Adipose tissue (tissue), 3 donors: Measurements from ENCODE around the gene ZNF467. TPM values are rescaled to one million over a fixed set of nuclear protein-coding genes. Genes with fewer than 3 reads are reported as not detected.

ENCODE experiments used
- H3K27ac ChIP-seq: one replicate; pipeline ENCODE4 v1.5.1; 2013; ENCODE audit warnings: low read depth, low read length
- WGBS, 3 donors: extraction: QIAGEN DNeasy Blood & Tissue Kit; methylation state at CpG; one replicate each; pipeline ENCODE4 v1.1.7; 2013; 5-methylcytosine and 5-hydroxymethylcytosine counted together
- polyA plus RNA-seq, 3 donors: library from polyadenylated mRNA; stranded (reverse); fragments of 200-250 nt; gene quantifications; one replicate each; pipeline ENCODE4 v1.2.3, GENCODE V29; 2013
- donor health status: healthy with polysubstance abuse.
- donor health status: Bipolar disorder and iron deficiency.
- donor health status: healthy.

Gene ZNF467
- polyA plus RNA-seq, 3 donors: 6.2 to 17.1 (median 16.9) TPM

DNA sequence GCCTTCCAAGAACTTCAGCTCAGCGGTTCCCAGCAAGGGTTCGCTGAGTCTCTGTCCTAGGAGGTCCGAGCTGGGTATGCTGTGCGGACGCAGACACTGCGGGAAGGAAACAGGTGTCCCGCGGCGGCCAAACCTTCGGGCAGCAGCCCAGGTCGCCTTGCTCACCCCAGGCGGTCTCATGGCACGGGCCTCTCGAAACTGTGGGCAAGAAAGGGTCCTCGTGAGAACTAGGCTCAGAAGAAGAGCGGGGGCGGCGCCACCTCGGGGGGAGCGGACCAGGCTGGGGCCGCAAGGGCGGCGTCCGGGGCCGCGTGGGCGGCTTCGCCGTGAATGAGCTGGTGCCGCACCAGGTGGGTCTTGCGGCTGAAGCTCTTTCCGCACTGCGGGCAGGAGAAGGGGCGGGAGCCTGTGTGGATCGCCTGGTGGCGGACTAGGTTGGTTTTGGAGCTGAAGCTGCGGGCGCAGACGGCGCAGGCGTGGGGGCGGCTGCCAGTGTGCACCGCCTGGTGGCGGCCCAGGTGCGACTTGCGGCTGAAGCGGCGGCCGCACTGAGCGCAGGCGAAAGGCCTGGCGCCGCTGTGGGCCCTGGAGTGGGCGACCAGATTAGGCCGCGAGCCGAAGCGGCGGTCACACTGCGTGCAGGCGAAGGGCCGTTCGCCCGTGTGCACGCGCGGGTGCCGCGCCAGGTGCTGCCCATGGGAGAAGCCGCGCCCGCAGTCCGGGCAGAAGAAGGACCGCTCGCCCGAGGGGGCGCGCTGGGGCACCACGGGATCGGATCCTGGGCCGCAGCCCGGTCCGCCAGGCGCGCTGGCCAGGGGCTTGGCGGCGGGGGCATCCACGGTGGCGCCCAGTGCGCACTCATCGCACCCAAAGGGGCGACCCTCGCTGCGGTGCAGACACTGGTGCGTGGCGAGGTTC, 8.6 kb downstream of the ZNF467 start:
- H3K27ac ChIP-seq: no peak overlapping the region
- 84 to 91% (median 90%) methylated on average over 95 to 96 of the region's 96 CpGs for WGBS, 3 donors

DNA sequence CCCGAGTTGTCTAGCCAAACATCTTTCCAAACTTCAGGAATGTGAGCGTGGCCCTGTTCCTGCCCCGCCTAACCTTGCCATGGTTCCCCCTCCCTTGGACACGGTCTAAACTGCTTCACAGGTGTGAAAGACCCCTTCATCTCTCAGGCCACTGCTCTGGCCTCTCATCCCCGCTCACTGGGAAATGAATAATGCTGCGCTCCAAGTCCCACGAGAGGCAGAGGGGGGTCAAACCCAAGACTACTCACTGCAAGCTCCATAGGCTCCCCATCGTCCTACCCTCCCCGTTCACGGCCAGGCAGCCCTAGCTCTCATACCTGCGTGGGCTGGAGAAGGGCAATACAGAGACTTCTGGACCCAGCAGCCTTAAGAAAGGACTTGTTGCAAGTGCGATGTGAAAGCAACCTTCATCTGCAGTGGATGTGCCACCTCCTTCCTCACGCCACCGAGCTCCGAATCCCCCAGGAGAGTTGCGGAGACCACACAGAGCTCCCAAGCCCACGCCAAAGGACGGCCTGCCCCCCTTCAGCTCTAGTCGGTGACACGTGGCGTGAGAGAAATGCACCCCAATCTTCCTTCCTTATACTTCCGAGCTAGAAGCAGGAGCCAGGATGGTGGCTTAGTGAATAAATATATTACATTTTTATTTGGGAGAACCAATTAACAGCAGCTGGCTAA, 9.7 kb downstream of the ZNF467 start:
- WGBS, 3 donors: 88 to 92% (median 88%) methylated on average over 22 of the region's 22 CpGs
- no peak overlapping the region for H3K27ac ChIP-seq

DNA sequence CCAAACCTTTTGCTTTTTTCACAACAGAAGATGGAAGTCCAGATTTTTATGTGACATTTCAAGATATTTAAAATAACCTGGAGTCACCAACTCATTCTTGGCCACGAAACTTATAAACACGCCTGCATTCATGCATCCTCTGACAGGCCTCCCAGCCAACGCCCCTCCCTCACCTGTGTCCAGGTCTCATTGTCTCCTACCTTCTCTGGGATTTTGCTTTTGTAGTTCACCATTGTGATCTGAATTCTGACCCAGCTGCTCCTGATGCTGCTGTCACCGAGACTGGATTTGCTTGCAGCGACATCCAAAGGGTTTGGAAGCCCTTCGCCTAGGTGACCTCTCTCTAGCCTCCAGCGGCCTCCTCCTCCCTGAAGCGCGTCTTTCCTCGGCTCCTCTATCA, 10.8 kb downstream of the ZNF467 start:
- WGBS, 3 donors: 88 to 91% (median 89%) methylated on average over 10 of the region's 10 CpGs
- H3K27ac ChIP-seq: no peak overlapping the region

DNA sequence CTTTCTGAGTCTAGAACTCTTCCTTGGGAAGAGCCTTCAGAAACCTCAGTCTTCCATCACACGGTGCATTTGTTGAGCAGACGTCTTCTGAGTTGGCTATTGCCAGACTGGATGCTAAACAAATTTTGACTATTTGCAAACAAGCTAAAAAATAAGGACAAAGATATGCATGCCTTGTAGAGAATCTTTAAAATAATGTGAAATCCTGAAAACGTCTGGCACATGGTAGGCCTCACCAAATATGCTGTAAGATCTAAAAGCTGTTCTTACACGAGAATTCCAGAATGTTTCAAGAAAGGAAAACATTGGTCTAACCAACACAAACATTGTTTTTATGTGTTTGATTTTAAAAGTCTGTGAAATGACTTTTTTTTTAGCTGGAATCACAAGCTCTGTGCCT, 11.3 kb downstream of the ZNF467 start:
- WGBS, 3 donors: 74 to 87% (median 81%) methylated on average over 4 of the region's 4 CpGs
- no peak overlapping the region for H3K27ac ChIP-seq

DNA sequence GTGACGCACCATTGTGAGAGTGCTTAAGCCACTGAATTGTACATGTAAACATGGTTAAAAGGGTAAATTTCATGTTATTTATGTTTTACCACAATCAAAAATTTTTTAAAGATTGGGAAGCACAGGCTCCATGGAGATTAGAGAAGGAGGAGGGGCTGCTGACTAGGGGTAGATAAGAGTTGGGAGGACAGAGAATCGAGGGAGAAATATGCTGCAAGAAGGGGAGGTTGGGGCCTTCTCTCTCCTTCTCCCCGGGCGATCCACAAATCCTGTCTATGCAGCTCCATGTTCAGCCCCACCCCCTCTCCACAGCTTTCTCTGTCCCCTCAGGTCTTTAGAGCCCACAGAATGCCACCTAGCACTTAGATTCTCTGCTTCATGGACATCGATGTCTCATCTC, 12.1 kb downstream of the ZNF467 start:
- WGBS, 3 donors: 70 to 80% (median 79%) methylated on average over 5 of the region's 5 CpGs
- no peak overlapping the region for H3K27ac ChIP-seq

DNA sequence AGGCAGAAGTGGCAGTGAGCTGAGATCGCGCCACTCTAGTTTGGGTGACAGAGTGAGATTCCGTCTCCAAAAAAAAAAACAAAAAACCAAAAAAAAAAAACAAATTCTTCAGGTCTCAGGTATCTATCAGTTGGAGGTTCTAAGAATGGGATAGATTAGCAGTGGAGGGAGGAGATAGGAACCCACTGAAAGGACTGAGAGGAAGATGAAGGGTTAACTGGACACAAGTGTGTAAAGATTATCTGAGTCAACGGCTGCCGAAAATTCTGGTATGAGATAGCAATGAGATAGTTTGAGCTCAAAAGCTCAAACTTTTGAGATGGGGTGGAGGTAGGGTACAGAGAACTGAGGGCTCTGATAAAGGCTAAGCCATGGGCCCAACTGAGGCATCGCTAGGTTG, 12.8 kb downstream of the ZNF467 start:
- 74 to 86% (median 85%) methylated on average over 6 of the region's 6 CpGs for WGBS, 3 donors
- H3K27ac ChIP-seq: no peak overlapping the region

DNA sequence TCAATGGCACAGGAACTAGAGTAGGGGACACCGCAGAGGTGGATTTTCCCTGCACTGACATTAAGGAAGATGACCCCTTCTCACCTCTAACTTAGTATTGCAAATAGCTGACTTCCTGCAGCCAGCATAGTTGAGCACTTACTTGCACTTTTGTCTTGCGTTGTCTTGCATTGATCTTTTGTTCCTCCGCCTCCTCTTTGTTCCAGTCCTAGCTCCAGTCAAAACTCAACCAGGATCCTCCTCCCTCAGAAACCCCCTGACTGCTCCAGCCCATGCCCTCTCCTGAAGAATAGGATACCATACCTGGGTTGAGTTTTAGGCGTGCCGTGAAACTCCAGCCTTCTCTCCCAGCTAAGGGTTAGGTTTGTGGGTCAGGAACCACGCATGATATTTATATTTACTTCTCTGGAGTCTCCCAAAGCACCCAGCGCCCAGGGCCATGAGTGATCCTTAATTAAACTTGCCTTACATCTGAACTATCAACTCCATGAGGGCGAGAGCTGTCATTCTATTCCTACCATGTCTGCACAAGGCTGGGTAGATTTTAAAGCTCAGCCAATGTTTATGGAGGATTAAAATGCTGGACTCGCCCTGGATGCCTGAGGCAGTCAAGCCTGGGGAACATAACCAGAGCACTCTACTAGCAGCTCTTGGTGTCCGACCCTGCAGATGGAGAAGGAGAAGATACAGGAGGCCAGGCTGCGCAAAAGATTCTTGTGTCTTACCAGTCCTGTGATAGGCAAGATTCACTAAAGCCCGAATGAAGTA, 14.1 kb downstream of the ZNF467 start:
- 84 to 86% (median 84%) methylated on average over 12 of the region's 12 CpGs for WGBS, 3 donors

DNA sequence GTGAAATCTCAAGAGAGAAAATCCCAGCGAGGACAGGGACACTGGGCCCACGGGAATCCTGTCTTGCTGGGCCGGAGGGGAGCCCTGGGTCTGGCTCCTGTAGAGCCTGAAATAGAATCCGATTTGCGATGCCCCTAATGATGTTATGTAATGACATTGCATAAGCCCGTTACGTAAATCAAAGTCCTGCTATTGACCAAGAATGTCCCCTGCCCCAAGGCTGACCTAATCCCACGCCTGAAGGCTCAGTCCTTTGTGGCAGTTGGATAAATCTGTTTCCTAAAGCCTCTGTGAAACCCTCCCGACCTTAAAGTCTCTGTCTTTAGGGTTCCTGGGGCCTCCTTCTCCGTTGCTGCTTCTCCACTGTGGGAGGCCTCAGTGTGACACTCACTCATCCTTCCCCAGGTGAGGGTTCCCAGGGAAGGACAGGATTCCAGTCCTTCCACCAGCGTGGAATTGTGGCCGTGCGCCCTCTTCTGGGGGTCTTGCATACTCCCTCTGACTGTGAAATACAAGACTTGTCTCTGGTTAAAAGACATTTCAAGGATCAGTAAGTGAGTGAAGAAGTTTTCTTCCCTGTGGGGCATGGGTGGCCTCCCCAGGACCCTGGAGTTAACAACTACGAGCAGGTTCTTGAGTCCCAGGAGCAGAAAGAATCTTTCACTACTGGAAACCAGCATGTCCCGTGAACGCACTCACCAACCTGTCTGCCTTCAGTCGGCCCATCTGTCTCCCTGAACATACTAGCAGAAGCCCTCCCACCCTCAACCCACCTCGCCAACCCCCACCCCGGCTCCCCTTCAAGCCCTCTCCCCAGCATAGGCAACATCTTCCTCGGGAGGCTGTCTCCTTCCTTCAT, 19.8 kb downstream of the ZNF467 start:
- WGBS, 3 donors: 56 to 62% (median 58%) methylated on average over 20 of the region's 20 CpGs

More for the DNA sequence above, 14.1 kb downstream of the ZNF467 start:
- H3K27ac ChIP-seq: no peak overlapping the region

DNA sequence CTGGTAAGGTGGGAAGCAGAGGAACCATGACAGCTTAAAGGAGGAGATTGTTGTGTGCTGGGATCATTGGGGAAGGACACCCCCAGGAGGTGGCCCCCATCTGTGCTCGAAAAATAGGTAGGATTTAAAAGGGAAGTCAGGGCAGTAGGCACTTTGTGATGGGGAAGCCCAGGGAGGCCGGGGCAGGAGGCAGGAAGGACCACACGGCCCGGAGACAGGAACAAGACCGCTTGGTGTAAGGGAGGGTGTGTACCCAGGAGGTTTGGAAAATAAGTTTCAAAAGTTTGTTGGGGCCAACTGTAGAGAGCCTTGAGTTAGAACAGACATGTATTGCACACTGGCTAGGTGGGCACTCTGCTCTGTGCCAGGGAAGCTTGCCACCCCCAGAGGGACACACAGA, 20.7 kb downstream of the ZNF467 start:
- 50 to 78% (median 60%) methylated on average over 5 of the region's 5 CpGs for WGBS, 3 donors

More for the DNA sequence above, 19.8 kb downstream of the ZNF467 start:
- no peak overlapping the region for H3K27ac ChIP-seq

DNA sequence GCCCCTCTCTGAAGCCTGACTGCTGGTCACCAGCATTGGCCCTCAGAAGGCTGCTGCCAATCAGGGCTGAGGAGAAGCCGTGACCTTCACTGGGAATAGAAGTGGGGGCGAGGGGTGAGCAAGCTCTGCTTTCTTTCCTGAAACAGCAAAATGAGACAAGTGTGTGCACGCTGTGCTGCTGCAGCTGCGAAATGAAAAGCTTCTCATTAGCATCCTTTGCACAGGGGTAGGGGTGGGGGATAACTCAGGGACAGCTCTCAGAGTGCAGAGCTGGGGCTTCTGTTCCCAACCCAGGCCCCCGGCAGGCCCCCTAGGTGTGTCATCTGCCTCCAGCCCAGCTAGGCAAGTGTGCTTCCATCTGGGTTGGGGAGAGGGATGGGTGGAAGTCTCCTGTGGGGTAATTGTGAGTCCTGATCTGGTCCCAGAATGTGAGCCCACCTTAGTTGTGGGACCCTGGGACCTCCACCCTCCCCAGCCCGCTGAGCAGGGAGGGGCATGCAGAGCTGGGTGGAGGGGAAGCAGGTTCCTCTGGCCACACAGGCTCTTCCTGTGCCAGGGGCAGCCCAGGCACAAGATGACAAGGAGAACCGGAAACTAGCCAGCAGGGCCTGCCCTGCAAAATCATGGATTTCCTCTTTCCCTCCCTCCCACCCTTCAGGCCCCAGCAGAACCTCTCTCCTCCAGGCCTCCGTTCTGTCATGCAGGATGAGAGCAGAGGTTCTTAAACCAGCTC, 22.2 kb downstream of the ZNF467 start:
- H3K27ac ChIP-seq: no peak overlapping the region
- WGBS, 3 donors: 62 to 72% (median 64%) methylated on average over 7 to 8 of the region's 8 CpGs

More for the DNA sequence above, 20.7 kb downstream of the ZNF467 start:
- no peak overlapping the region for H3K27ac ChIP-seq

DNA sequence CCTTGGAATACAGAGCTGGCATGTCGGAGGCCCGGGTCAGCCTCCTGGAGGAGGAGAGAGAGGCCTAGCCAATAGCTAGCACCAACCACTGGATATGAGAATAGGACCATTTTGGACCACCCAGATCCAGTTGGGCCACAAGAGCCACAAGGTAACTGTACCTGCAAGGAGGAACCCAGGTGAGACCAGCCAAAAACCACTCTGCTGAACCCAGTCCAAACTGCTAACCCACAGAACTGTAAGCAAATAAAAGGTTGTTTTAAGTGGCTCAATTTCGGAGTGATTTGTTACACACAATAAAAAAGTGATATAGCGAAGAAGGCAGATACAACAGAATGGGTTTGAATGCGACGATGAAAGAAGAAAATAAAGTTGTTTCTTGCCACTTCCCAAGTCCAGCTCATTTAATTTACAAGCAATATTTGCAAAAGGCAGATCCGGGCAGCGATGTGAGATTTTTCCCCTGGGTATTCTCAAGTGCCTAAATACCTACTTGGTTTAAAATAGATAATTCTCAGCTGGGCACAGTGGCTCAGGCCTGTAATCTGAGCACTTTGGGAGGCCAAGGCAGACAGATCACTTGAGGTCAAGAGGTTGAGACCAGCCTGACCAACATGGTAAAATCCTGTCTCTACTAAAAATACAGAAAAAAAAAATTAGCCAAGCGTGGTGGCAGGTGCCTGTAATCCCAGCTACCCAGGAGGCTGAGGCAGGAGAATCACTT, 23.1 kb downstream of the ZNF467 start:
- H3K27ac ChIP-seq: no peak overlapping the region
- WGBS, 3 donors: 94% methylated on average over 9 of the region's 9 CpGs

DNA sequence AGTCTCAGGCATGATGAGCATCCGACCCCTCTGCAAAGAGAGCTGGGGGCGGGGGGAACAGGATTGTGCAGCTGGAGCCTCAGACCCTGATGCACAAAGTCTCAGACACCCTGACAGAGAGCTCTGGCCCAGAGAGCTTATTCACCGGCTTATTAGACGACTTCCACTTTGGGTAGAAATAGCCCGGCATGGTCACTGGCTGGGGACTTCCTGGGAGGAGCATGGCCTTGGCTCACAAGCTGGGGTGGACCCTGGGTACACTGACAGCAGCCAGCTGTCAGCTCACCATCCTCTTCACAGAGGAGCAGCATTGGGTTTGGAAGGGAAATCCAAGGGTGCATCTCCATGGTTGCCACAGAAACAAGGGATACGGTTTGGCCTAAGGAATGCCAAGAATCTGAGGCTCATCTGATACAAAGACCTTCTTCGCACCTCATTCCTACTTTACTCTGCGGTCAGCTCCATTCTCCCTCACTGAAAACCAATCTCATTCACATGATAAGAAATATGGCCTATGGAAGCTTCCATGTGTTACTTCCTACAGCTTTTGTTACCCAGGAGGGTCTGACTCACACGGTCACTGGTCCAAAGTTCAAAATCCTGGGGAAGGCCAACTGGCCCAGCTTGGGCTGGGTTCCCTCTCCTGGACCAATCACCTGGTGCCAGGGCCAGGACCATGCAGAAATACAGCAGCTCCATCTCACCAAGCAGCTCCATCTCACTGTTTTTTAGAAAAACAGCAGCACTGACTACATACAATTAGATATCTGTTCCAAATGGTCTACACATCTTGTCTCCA, 25.1 kb downstream of the ZNF467 start:
- H3K27ac ChIP-seq: no peak overlapping the region
- 64 to 73% (median 65%) methylated on average over 9 of the region's 9 CpGs for WGBS, 3 donors

DNA sequence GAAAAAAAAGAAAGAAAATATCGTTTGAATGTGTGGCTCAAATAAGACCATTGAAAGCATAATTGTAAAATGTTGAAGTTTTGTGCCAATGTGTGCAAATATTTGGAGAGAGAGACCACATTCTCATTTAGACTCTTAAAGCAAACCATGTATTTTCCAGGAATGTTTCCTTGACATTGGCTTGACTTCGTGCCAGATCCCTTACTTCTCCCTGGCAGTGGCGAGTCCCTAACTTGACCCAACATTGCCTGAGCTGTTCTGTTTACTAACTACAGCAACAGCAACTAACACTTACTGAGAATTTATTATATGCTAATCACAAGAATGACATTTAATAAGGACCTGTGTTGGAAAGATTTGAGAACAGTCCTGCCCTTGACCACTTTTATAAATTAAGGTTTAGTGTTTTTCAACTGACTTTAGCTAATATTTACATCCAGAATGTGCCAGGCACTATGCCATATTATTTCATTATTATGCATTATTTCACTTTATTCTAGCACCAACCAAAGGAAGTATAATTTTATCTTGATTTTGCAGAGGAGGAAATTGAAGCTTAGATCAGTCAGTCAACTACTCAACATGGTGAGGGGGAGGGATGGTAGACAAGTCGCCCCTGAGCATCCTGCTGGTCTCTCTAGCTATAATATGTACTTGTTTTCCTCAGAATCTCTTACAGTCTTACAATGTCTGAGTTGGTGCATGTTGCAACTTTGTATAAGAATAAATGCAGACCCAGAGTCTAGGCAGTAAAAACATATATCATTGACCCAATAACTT, 29.7 kb downstream of the ZNF467 start:
- H3K27ac ChIP-seq: no peak overlapping the region
- WGBS, 3 donors: 10 to 22% (median 16%) methylated on average over 4 of the region's 4 CpGs

DNA sequence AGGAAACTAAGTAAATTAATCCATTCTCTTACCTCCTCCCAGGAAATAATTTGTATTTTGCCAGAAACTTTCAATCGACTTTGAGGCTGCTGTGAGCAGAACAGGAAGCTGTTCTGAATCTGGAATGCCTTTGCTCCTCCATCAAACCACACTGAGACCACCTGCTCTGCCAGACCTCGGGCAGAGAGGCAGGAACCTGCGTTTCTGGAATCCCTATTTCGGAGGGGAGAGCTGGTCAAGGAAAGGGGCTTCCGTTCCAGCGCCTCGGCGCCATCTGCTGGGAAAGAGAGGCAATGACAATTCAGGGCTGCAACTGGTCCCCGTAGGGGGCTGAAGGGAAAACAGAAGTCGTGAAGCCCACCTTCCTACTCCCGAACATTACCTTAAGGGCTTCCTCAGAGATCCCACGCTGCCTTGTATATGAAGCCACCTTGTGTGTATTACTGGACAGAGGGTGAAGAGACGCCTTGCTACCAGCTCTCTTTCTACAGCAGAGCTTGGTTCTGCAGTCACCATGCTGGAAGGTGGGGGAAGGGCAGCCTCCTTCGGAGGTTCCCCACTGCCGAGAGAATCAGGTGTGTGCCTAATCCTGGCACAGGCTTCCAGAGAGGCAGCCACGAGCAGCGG, 31.2 kb downstream of the ZNF467 start:
- WGBS, 3 donors: 1% methylated on average over 17 of the region's 17 CpGs

DNA sequence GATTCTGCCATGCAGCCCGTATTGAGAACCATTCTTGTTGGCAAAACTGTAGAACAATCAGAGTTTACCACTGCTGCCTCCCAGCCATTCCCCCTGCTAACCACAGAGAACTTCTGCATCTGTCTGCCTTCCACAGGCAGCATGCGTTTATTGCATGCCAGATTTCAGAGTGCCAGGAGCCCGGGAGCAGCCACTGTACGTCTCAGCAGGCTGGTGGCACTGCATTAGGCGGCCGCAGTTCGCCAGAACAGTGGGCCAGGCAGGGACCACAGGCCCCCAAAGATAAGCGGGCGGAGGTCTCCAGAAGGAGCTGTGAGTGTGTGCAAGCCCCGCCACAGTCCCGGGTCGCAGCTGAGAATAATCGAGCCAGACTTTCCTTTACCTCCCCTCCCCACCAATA, 31.8 kb downstream of the ZNF467 start:
- WGBS, 3 donors: 10 to 25% (median 12%) methylated on average over 13 of the region's 13 CpGs
- no peak overlapping the region for H3K27ac ChIP-seq

More for the DNA sequence above, 31.2 kb downstream of the ZNF467 start:
- H3K27ac ChIP-seq: no peak overlapping the region
